Brain pericyte (primary cell): ENCODE results near the gene ULBP2.
"Not testable (repeated sequence)": the region's sequence is repeated elsewhere in the genome, so short reads cannot be mapped to it uniquely, and the experiment has no call there.

Experiments
- DNase-seq: peaks from one replicate; pipeline ENCODE4 v3.0.0-alpha.2; 2012; ENCODE audit warnings: low read depth, low spot score

The ULBP2 gene

GRCh38 chr6:149908480-149908879 lies 33.3 kb upstream of the ULBP2 start:
- DNase-seq = not testable (repeated sequence)

- no peak for DNase-seq
Measured at GRCh38 chr6:149909701-149910470, 31.9 kb upstream of the ULBP2 start.

GRCh38 chr6:149910721-149911151 lies 31.1 kb upstream of the ULBP2 start:
- no peak for DNase-seq

DNA sequence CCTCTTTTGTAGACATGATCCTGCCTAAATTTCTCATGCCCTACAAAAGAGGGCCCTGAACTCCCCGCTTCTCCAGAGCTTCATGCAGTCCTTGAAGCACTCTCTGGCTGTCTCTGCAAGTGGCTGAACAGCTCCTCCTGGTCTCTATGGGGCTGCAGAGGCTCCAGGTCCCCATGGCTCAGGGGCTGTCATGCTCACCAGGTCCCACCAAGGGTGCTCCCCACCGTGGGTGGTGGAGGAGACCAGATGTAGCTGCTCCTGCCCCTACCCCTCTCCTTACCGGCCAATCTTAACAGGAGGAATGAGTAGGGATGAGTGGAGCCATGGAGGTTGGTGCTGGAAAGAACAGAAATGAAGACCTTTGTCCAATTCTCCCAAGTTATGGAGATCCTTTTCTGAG lies 29.1 kb upstream of the ULBP2 start:
- DNase-seq = not testable (repeated sequence)

DNA sequence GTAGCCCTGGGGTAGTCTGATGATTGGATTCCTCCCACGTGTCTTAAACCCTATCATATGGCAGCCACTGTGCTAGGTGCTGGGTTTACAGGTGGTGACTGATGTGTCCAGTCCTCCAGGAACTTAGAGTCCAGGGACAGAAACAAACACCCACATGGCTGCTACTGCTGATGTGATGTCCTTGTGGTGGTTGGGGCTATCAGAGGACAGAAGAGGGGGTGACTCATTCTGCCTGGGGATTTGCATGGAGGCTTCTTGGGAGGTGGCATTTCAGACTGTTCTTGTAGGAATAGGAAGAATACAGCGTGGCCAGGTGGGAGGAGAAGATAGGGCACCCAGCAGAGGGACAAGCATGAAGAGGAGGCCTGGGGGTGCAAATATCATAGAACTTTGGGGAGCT lies 28.7 kb upstream of the ULBP2 start:
- DNase-seq = no peak

DNA sequence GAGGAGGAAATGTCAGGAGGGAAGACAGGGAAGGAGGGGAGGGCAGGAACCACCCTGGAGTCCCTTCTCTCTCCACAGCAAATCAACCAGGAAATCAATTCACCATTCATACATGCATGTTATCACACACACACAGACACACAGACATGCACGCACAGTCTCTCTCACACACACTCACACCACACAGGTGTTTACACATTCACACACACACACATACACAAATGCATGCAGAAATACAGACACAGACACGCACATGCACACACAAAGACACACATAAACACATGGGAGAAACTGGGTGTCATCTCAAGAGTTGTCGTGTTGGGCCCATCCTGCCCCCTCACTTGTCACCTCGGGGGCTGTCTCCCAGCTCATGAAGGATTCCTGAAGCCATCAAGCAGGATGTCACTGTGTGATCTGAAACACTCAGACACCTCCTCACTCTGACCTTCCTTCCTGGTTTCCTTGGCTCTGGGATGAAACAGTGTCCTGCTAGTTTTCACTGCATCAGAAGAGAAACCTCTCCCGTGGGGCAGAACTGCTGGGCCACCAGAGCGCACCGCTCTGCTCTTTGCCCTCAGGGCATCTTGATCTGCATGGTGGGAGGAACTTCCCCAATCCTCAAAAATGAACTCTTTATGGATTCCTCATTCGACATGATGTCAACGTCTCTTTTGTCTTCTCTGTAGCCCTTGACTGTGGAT lies 28.1 kb upstream of the ULBP2 start:
- DNase-seq = no peak

- no peak for DNase-seq
Measured at GRCh38 chr6:149915970-149916865, 25.6 kb upstream of the ULBP2 start.

DNA sequence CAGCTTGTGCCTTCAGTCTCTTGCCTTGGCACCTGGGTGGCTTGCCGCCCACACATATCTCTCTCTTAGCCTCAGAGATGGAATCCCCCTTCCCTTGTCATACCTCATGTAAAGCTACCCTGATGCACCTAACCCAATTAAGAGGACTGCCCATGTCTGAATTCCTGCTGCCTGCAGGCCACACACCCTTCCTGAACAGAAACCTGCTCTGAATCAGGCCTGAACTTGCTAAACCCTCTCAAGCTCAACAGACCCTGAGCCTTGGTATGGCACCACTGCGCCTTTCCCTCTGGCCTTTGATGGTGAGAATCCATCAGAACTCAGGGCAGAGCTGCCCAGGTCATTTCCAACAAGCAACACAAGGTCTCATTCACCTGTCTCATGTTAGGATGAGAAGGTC lies 24.1 kb upstream of the ULBP2 start:
- DNase-seq = no peak

DNA sequence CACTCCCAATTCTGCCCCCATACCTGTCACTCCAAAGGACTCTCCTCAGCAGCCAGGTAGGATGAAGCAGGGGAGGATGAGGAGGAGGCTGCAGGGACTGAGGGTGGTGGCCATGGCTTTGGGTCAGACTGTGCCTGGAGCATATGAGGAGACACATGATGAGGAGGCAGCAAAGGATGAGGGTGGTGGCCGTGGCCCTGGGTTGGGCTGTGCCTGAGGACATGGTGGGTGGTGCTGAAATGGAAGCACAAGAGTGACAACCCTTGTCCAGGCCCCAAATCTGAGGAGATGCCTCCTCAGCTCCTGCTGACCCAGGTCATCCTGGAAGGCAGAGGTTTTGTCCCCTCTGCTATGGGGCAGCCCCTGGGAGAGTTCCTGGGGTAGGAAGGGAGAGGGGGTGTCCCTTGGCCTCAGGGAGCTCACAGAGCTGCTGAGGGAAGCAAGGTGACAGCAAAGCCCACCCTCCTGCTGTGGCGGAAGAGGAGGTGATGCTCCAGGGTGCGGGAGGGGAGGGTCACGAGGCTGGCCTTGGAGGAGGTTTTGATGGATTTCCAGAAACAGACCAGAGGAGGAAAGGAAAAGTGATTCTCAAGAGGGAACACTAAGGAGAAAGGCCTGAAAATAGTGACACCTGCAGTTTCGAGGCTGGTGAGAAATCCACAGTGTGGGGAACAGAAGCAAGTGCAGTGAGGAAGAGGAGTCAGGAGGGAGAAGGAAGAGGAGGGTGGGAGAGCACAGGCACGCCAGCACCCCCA lies 23.5 kb upstream of the ULBP2 start:
- DNase-seq = no peak

DNA sequence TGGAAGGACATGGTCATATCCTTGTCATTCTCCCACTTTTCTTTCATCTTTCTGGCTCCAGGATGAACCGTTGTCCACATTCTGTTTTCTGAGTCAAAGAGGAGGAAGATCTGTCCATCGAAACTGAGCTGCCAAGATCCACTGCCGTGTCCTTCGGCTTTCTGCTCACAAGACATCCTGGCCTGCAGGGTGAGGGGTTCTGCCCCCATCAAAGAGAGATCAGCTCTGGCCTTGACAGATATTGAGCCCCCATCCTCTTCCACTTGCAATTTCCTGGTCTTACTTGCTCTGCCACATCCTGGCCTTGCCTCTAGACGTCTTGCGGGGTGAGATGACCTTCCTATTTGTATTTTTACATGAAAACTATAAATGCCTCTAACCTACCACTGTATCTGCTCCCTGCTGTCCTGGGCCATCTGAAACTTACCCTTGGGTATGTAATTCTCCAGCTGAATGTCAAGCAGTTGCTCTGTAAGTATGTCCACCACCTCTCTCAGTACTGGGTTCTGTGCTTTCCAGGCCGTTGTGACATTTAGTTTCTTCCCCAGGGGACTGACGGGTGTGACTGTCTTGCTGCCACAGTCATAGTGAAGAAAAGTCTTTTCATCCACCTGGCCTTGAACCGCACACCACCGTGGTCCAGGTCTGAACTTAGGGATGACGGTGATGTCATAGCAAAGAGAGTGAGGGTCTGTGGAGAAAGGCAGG lies 22.5 kb upstream of the ULBP2 start:
- not testable (repeated sequence) for DNase-seq

- DNase-seq = no peak
Measured at GRCh38 chr6:149919834-149920225, 22.0 kb upstream of the ULBP2 start.

GRCh38 chr6:149921361-149921760 lies 20.5 kb upstream of the ULBP2 start:
- DNase-seq = no peak

GRCh38 chr6:149922091-149922490 lies 19.7 kb upstream of the ULBP2 start:
- DNase-seq = not testable (repeated sequence)

DNA sequence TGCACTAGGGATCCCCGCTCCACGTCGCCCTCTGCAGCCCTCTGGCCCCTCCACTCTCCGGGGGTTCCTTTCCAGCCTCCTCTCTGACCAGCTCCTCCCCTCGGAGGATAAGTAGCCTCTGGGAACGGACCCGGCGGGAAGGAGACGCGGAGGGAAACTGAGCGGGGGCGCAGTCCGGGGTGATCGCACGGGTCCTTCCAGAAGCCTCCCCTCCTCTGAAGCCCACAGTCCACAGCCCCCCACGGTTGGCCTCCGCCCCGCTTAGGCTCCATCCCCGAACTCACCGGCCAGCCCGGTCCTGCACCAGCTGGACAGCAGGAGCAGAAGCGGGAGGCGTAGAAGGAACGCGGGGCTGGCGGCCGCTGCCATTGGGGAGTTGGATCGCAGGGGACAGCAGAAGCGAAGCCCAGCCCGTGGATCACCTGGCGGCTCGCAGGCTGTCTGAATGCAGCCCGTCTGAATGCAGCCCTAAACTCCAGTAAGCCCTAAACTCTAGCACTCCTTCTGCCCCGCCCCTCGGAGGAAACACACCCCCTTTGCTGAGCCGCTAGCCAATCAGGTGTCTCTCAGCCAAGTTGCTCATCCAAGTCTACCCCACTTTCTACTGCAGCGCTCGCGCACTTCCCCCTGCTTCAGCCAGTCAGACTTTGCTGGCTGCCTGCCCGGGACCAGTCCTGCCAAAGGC lies 19.0 kb upstream of the ULBP2 start, which contains the start of gene RAET1G:
TSS of gene RAET1G (minus strand) at position 480 of the 685 bp plus-strand sequence. CDS start at position 369, 111 bp downstream.
- peak; percentile 65 for DNase-seq

GRCh38 chr6:149923327-149923986 lies 18.4 kb upstream of the ULBP2 start:
- DNase-seq = no peak

GRCh38 chr6:149924206-149924932 lies 17.4 kb upstream of the ULBP2 start:
- no peak for DNase-seq

- DNase-seq = no peak
Measured at GRCh38 chr6:149924933-149925252, 16.9 kb upstream of the ULBP2 start.

GRCh38 chr6:149925253-149925973 lies 16.4 kb upstream of the ULBP2 start:
- DNase-seq = no peak
